ENCODE data around the gene SULT1A4.
"Not testable (repeated sequence)": the region's sequence is repeated elsewhere in the genome, so short reads cannot be mapped to it uniquely, and the experiment has no call there.

The SULT1A4 gene

DNA sequence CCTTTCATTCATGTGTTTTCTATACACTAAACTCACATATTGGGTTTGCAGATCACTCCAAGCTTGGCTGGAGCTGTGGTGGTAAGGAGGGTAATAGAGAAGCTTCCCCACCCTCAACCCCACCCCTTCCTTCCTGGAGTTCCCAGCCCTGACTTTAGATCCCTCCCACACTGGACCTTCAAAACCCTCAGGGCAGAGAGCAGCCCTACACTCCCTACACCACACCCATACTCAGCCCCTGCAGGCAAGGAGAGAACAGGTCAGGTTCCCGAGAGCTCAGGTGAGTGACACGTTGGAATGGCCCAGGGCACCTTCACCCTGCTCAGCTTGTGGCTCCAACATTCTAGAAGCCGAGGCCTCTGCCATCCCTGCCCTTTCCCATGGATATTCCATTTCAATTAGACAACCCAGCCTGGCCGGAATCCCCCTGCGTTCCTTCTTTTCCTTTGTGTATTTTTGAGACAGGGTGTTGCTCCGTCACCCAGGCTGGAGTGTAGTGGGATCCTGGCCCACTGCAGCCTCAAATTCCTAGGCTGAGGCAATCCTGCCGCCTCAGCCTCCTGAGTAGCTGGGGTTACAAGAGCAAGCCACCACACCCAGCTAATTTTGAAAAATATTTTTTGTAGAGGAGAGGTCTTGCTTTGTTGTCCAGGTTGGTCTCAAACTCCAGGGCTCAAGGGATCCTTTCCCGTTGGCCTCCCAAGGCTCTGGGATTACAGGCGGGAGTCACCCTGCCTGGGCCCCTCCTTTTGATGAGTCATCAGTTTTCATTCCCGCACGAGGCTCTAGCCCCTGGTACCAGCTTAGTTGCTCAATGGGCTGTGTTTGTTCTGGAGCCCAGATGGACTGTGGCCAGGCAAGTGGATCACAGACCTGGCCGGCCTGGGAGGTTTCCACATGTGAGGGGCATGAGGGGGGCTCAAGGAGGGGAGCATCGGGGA, at the start of gene SULT1A4:
Gene SULT1A4 (plus strand): TSS at position 208 of the 941 bp plus-strand sequence. CDS start 1,473 bp downstream, outside the sequence.
- DNase-seq (ENCODE audit: low read depth in 1 of 2, low spot score in 1 of 2), result not testable (repeated sequence)

DNA sequence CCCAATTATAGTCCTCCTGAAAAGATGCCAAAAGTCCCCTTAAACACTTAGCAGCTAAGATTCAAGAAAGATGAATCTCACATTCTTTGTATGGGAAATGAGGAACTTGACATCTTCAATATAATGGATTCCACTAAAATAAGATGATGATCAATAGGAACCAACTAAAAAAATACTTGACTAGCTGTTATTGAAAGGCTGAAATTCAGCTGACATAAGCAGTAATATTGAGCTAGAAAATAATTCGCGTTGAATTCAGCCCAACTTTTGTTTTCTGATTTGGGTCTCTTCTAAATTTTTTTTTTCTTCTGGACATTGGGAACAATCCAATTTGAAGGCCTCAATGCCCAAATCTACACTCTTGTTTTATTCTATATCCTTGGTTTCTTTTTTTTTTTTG, 36.1 kb upstream of the SULT1A4 start:
- not testable (repeated sequence) for DNase-seq (ENCODE audit: low read depth in 1 of 2, low spot score in 1 of 2)

- not testable (repeated sequence) for DNase-seq (ENCODE audit: low read depth in 1 of 2, low spot score in 1 of 2)
These were observed 34.3 kb upstream of the SULT1A4 start for GRCh38 chr16:29425390-29425789.

GRCh38 chr16:29453754-29454153, 6.0 kb upstream of the SULT1A4 start:
- DNase-seq (ENCODE audit: low read depth in 1 of 2, low spot score in 1 of 2), result not testable (repeated sequence)

GRCh38 chr16:29454269-29454668, 5.4 kb upstream of the SULT1A4 start, which contains the start of the genes BOLA2 and SLX1B:
TSS of gene BOLA2 (minus strand) at chr16:29454351. CDS start at chr16:29454253, 98 bp downstream.
TSS of gene SLX1B (plus strand) at chr16:29454533.
- DNase-seq (ENCODE audit: low read depth in 1 of 2, low spot score in 1 of 2), result not testable (repeated sequence)

- not testable (repeated sequence) for DNase-seq (ENCODE audit: low read depth in 1 of 2, low spot score in 1 of 2)
These were observed 4.9 kb upstream of the SULT1A4 start for GRCh38 chr16:29454828-29455227.

DNA sequence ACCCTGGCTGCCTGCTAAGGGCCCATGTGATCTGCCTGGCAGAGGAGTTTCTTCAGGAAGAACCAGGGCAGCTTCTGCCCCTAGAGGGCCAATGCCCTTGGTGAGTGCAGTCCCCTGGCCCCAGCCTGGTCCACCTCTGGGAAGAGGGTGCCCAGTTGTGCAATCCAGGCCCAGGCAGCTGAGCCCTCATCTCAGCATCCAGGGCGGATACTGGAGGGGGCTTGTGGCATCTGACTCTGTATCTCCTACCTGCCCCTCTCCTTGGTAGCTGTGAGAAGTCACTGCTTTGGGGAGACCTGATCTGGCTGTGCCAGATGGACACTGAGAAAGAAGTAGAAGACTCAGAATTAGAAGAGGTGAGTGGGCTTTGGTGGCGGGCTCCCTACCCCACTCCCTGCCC, 2.1 kb upstream of the SULT1A4 start:
- DNase-seq (ENCODE audit: low read depth in 1 of 2, low spot score in 1 of 2), result not testable (repeated sequence)

DNA sequence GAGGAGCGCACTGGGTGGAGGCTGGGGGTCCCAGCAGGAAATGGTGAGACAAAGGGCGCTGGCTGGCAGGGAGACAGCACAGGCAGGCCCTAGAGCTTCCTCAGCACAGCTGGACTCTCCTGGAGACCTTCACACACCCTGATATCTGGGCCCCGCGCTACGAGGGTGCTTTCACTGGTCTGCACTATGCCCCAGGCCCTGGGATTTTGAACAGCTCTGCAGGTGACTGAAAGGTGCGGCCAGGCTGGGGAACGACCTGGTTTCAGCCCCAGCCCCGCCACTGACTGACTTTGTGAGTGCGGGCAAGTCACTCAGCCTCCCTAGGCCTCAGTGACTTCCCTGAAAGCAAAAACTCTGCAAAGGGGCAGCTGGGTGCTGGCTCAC, 926 bp downstream of the SULT1A4 start:
- not testable (repeated sequence) for DNase-seq (ENCODE audit: low read depth in 1 of 2, low spot score in 1 of 2)

- not testable (repeated sequence) for DNase-seq (ENCODE audit: low read depth in 1 of 2, low spot score in 1 of 2)
These were observed 6.5 kb downstream of the SULT1A4 start for GRCh38 chr16:29465985-29466824.

DNA sequence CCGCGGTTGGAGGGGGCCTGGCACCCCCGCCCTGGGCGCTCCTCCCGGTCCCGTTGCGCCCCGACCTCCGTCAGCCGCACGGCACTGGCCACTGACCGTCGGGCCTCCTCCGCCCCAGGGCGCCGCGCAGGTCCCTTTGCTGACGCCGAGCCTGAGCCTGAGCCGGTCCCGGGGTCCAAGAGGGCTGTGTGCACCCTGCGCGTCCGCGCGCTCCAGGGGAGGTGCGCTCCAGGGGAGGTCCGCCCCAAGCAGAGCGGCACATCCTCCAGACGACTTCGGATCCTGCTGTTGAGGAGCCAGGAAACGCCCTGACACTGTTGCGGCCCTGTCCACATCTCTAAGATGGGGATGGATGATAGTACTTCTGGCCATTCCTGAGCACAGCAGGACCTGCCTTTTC, 7.2 kb downstream of the SULT1A4 start:
- DNase-seq (ENCODE audit: low read depth in 1 of 2, low spot score in 1 of 2), result not testable (repeated sequence)

DNA sequence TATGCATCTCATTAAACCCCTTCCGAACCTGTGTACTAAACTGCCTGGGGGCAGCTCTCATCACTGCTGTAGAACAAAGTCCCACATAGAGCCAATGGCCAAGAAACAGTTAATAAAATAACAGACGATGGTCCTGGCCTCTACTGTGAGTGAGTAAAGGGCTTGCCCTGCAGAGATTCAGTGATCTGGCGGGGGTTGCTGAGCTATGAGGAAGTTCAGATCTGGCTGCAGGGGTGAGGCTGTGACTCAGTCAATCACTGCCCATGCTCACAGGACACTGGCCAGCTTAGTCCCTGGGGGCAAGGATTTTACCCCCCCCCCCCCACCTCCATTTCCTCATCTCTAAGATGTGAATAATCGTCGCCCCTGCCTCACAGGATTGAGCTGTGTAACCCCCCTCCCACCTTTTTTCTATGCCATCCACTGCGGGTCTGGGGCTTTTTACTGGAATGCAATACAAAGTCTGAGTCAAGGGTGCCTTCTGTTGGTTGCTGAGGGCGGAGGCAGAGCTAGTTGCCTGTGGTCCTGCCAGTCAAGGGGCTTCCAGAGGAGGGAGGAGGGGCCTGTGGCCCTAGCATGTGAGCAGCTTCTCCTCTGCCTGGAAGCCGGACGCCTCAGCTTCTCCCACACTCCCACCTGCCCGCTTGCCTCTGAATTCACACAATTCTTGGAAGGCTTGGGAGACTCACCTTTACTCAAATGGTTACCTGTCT, 8.1 kb downstream of the SULT1A4 start:
- not testable (repeated sequence) for DNase-seq (ENCODE audit: low read depth in 1 of 2, low spot score in 1 of 2)

DNA sequence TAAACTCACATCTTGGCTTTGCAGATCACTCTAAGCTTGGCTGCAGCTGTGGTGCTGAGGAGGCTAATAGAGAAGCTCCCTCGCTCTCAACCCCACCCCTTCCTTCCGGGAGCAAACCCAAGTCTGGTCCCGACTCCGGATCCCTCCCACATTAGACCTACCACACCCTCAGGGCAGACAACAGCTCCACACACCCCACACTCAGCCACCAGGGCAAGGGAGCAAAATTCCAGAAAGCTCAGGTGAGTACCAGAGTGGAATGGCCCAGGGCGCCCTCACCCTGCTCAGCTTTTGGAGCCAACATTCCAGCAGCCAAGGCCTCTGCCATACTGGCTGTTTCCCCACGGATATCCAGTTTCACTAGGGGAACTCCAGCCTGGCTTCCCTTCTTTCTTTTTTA, 9.9 kb downstream of the SULT1A4 start:
- peak; percentile 3 to 18 for DNase-seq (ENCODE audit: low read depth in 1 of 2, low spot score in 1 of 2)

DNA sequence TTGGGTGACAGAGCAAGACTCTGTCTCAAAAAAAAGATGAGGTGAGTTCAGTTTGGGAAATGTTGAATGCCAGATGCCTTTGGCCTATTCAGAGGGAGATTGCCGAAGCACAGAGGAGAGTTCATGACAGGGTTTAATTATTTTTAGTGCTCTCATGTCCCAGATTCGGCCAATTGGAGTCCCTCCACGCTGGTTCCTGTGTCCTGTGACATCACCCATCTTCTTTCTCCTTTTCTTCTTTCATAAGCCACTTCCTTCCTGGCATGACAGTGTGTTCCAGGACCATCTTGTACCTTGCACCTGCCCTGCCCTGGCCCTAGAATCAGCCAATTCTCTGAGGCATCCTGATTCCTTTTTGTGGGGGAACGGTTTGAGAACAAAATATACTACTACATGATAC, 12.4 kb downstream of the SULT1A4 start:
- not testable (repeated sequence) for DNase-seq (ENCODE audit: low read depth in 1 of 2, low spot score in 1 of 2)

DNA sequence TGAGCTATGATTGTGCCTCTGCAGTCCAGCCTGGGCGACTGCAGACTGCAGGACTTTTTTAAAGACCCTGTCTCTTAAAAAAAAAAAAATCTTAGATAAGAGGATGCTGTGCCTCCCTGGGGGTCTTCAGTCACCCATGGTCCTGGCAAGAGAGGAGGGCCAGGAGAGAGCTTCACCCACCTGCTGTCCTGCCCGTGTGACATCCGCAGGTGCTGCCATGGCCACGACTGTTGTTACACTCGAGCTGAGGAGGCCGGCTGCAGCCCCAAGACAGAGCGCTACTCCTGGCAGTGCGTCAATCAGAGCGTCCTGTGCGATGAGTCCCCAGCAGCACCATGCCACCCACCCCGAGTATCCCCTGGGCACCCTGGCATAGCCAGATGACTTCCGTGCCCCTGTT, 22.6 kb downstream of the SULT1A4 start:
- DNase-seq (ENCODE audit: low read depth in 1 of 2, low spot score in 1 of 2), result not testable (repeated sequence)

DNA sequence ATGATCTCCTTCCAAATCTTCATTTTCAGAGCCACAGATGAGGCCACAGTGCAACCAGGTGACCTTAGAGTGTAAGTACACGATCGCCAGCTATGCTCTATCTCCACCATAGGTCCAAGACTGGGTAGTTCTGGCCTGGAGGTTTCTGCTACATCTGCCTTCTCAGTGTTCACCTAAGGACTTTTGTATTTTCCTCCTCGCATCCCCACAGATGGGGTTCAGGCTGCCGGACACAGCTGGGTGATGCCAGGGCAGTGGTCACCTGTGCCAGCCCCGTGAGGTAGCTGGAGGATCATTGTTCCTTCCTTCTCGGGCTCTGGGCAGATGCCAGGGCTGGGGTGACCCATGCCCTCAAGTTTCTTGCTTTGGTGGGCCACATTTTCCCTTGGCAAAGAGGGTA, 46.6 kb downstream of the SULT1A4 start, which contains the start of gene NPIPB12:
Gene NPIPB12 (minus strand): TSS at position 101 of the 400 bp plus-strand sequence.
- DNase-seq (ENCODE audit: low read depth in 1 of 2, low spot score in 1 of 2), result not testable (repeated sequence)

All from activated T-helper 1 cell treated with anti-CD3 and anti-CD28 coated beads, Interleukin-2, amount 50 U/mL, for 16 hours (primary cell).